ENCODE data around the gene TMEM59L.

DNA sequence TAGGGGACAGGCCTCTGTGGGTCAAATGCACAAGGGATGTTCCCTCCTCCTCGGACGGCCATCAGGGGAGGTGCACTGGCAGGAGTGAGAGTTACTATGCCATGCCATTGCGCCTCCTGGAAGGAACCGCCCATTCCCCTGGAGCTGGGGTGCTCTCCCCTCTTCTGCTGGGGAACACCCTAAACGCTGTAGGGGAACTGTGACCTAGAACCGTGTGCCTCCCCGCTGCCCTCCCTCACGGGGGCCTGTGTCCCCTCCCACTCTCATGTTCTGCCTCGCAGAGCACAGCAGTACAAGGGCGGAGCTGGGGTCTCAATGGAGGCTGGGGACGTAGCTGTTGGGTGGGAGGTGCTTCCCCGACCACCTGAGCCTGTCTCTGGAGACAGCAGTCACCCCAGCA is 53.6 kb downstream of the TMEM59L start:
- TF ChIP-seq, protein P1, sequence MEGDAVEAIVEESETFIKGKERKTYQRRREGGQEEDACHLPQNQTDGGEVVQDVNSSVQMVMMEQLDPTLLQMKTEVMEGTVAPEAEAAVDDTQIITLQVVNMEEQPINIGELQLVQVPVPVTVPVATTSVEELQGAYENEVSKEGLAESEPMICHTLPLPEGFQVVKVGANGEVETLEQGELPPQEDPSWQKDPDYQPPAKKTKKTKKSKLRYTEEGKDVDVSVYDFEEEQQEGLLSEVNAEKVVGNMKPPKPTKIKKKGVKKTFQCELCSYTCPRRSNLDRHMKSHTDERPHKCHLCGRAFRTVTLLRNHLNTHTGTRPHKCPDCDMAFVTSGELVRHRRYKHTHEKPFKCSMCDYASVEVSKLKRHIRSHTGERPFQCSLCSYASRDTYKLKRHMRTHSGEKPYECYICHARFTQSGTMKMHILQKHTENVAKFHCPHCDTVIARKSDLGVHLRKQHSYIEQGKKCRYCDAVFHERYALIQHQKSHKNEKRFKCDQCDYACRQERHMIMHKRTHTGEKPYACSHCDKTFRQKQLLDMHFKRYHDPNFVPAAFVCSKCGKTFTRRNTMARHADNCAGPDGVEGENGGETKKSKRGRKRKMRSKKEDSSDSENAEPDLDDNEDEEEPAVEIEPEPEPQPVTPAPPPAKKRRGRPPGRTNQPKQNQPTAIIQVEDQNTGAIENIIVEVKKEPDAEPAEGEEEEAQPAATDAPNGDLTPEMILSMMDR (IDR thresholded peaks at IDR 0.05): no peak
- no peak for TF ChIP-seq EP300 (IDR thresholded peaks at IDR 0.05)

Data from tibial nerve (tissue), 4 donors.